Breast epithelium (tissue), 4 donors: ENCODE data around the gene GATAD2A. TPM values are rescaled to one million over a fixed set of nuclear protein-coding genes. Genes with fewer than 3 reads are reported as not detected.

Experiments used
- DNase-seq, 2 donors: peaks; one replicate each; pipeline ENCODE4 v3.0.0-alpha.2; 2019; ENCODE audit warnings: low spot score in 2 of 2
- H3K27ac ChIP-seq, 2 donors: fragments of 200-600 bp; sonication (generic) in 1 of 2; one replicate each; pipeline ENCODE4 v1.5.1; 2016 to 2019; ENCODE audit warnings: mild to moderate bottlenecking in 1 of 2
- H3K27me3 ChIP-seq, 2 donors: fragments of 200-600 bp; sonication (generic) in 1 of 2; one replicate each; pipeline versions ENCODE4 v1.5.1 to v1.6.0; 2017 to 2019; ENCODE audit warnings: control low read depth in 1 of 2, mild to moderate bottlenecking in 1 of 2
- H3K36me3 ChIP-seq: fragments of 200-600 bp; one replicate; pipeline ENCODE4 v1.5.1; 2019
- H3K4me1 ChIP-seq, 2 donors: fragments of 200-600 bp; sonication (generic); one replicate each; pipeline ENCODE4 v1.5.1; 2016 to 2019; ENCODE audit warnings: control low read depth in 1 of 2
- H3K4me3 ChIP-seq, 3 donors: fragments of 200-600 bp; sonication (generic); 1 replicate in 2 of 3; 2 replicates in 1 of 3; pipeline ENCODE4 v1.5.1; 2016 to 2019; ENCODE audit warnings: mild to moderate bottlenecking in 3 of 3, moderate library complexity in 2 of 3
- H3K9me3 ChIP-seq, 2 donors: fragments of 200-600 bp; sonication (generic) in 1 of 2; one replicate each; pipeline ENCODE4 v1.5.1; 2016 to 2019; ENCODE audit warnings: control low read depth in 1 of 2
- CTCF ChIP-seq, 3 donors: fragments of 450-650 bp; IDR thresholded peaks; one replicate each; pipeline ENCODE4 v1.5.1; 2016 to 2017; ENCODE audit warnings: antibody characterized with exemption in 3 of 3, mild to moderate bottlenecking in 3 of 3, moderate library complexity in 3 of 3
- POLR2A ChIP-seq: fragments of 450-650 bp; IDR thresholded peaks from one replicate; pipeline ENCODE4 v1.6.1; 2016; ENCODE audit warnings: antibody characterized with exemption, mild to moderate bottlenecking, moderate library complexity
- POLR2AphosphoS5 ChIP-seq, 3 donors: sonication (generic); formaldehyde crosslinking; IDR thresholded peaks; one replicate each; pipeline ENCODE4 v1.6.1; 2017; ENCODE audit warnings: antibody characterized with exemption in 3 of 3
- intact Hi-C: fragments of 100-400 bp; cut with DNase I; formaldehyde crosslinking; loops from one replicate; pipeline ENCODE4 v1.15.1; 2023; ENCODE audit warnings: low total_unique reads
- total RNA-seq, 3 donors: library from RNA; depleted of rRNA; stranded (reverse); fragments of >200 nt; gene quantifications; one replicate each; pipeline ENCODE4 v1.1.0, GENCODE V29; 2016

Gene GATAD2A
- total RNA-seq, 3 donors from 2014 or later: 29.1 to 38.7 (median 33.6) TPM

GRCh38 chr19:19409631-19410030, 4.2 kb downstream of the GATAD2A start:
- intact Hi-C loops: no loop called here
- Histone ChIP-seq H3K27ac (no peak overlapping the region), H3K4me1 (peaks cover 5 to 9% of the 10 kb centered on the region in 2 donors), H3K36me3 (no peaks in the 10 kb centered on the region), H3K9me3 (no peaks in the 10 kb centered on the region), H3K4me3 (no peak overlapping the region), H3K27me3 (no peaks in the 10 kb centered on the region)
- DNase-seq: no peak
- no peak for TF ChIP-seq POLR2AphosphoS5 (IDR thresholded peaks at IDR 0.05)
- TF ChIP-seq POLR2A: no peak
- no peak for TF ChIP-seq CTCF (IDR thresholded peaks at IDR 0.05)

- H3K27ac ChIP-seq: no peak overlapping the region
- peaks cover 5% of the 10 kb centered on the region in 2 donors for H3K4me1 ChIP-seq
- intact Hi-C loops: no loop called here
- no peak for DNase-seq
- H3K4me3 ChIP-seq: no peak overlapping the region
- no peaks in the 10 kb centered on the region for H3K36me3 ChIP-seq
- no peak for TF ChIP-seq POLR2AphosphoS5 (IDR thresholded peaks at IDR 0.05)
- TF ChIP-seq CTCF (IDR thresholded peaks at IDR 0.05): no peak
- no peak for TF ChIP-seq POLR2A
- H3K9me3 ChIP-seq: no peaks in the 10 kb centered on the region
- no peaks in the 10 kb centered on the region for H3K27me3 ChIP-seq
Measured at GRCh38 chr19:19410553-19411550, 5.4 kb downstream of the GATAD2A start.

GRCh38 chr19:19416280-19416679, 10.8 kb downstream of the GATAD2A start:
- H3K4me3 ChIP-seq: no peak overlapping the region
- H3K27ac ChIP-seq: no peak overlapping the region
- DNase-seq: no peak
- intact Hi-C loops: no loop called here
- H3K27me3 ChIP-seq: no peaks in the 10 kb centered on the region
- H3K4me1 ChIP-seq: no peaks in the 10 kb centered on the region
- TF ChIP-seq POLR2AphosphoS5 (IDR thresholded peaks at IDR 0.05) (no peak), POLR2A (no peak), CTCF (IDR thresholded peaks at IDR 0.05) (no peak)
- no peaks in the 10 kb centered on the region for H3K9me3 ChIP-seq
- H3K36me3 ChIP-seq: no peaks in the 10 kb centered on the region

- TF ChIP-seq POLR2AphosphoS5 (IDR thresholded peaks at IDR 0.05): no peak
- no peak for TF ChIP-seq CTCF (IDR thresholded peaks at IDR 0.05)
- TF ChIP-seq POLR2A: no peak
- no peaks in the 10 kb centered on the region for H3K36me3 ChIP-seq
- no peaks in the 10 kb centered on the region for H3K4me1 ChIP-seq
- no peak for DNase-seq
- H3K4me3 ChIP-seq: no peak overlapping the region
- H3K27me3 ChIP-seq: no peaks in the 10 kb centered on the region
- no peaks in the 10 kb centered on the region for H3K9me3 ChIP-seq
- intact Hi-C loops: no loop called here
- H3K27ac ChIP-seq: no peak overlapping the region
Measured at GRCh38 chr19:19417046-19417445, 11.6 kb downstream of the GATAD2A start.

- no peak overlapping the region for H3K27ac ChIP-seq
- intact Hi-C loops: no loop called here
- no peak for DNase-seq
- no peaks in the 10 kb centered on the region for H3K9me3 ChIP-seq
- no peak for TF ChIP-seq POLR2AphosphoS5 (IDR thresholded peaks at IDR 0.05)
- no peak for TF ChIP-seq POLR2A
- no peak for TF ChIP-seq CTCF (IDR thresholded peaks at IDR 0.05)
- no peaks in the 10 kb centered on the region for H3K27me3 ChIP-seq
- H3K36me3 ChIP-seq: no peaks in the 10 kb centered on the region
- no peak overlapping the region for H3K4me3 ChIP-seq
- no peaks in the 10 kb centered on the region for H3K4me1 ChIP-seq
Measured at GRCh38 chr19:19417628-19418245, 12.3 kb downstream of the GATAD2A start.
